C4-2B (cell line): ENCODE results near the gene OR12D1.

Experiments used
- H3K27ac ChIP-seq: fragments of 450-650 bp; 2 replicates; pipeline ENCODE4 v1.5.1; 2017
- ZFX ChIP-seq: fragments of 450-650 bp; IDR thresholded peaks from 2 replicates; pipeline ENCODE4 v1.6.1; 2017
- TF ChIP-seq, protein P1 (sequence below): fragments of 450-650 bp; conservative IDR thresholded peaks from 2 replicates; pipeline ENCODE4 v1.5.1; 2017; ENCODE audit warnings: mild to moderate bottlenecking

Gene OR12D1

DNA sequence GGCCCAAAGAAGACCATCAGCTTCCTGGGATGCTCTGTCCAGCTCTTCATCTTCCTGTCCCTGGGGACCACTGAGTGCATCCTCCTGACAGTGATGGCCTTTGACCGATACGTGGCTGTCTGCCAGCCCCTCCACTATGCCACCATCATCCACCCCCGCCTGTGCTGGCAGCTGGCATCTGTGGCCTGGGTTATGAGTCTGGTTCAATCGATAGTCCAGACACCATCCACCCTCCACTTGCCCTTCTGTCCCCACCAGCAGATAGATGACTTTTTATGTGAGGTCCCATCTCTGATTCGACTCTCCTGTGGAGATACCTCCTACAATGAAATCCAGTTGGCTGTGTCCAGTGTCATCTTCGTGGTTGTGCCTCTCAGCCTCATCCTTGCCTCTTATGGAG lies 47.3 kb downstream of the OR12D1 start:
- TF ChIP-seq, protein P1, sequence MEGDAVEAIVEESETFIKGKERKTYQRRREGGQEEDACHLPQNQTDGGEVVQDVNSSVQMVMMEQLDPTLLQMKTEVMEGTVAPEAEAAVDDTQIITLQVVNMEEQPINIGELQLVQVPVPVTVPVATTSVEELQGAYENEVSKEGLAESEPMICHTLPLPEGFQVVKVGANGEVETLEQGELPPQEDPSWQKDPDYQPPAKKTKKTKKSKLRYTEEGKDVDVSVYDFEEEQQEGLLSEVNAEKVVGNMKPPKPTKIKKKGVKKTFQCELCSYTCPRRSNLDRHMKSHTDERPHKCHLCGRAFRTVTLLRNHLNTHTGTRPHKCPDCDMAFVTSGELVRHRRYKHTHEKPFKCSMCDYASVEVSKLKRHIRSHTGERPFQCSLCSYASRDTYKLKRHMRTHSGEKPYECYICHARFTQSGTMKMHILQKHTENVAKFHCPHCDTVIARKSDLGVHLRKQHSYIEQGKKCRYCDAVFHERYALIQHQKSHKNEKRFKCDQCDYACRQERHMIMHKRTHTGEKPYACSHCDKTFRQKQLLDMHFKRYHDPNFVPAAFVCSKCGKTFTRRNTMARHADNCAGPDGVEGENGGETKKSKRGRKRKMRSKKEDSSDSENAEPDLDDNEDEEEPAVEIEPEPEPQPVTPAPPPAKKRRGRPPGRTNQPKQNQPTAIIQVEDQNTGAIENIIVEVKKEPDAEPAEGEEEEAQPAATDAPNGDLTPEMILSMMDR, result no peak
- TF ChIP-seq ZFX, result no peak
- H3K27ac ChIP-seq, result no peak overlapping the region

DNA sequence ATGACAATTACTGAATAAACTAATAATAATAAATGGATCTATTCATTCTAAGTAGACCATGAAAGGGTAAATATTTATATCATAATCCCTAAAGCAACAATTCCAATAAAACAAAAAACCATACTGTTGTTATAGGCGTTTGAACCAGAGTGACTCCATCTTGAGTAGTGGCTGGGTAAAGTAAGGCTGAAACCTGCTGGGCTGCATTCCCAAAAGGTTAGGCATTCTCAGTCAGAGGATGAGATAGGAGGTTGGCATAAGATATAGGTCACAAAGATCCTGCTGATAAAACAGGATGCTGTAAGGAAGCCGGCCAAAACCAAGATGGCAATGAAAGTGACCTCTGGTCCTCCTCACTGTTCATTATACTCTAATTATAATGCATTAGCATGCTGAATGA lies 50.6 kb downstream of the OR12D1 start:
- no peak for TF ChIP-seq ZFX
- TF ChIP-seq, protein P1, result no peak

DNA sequence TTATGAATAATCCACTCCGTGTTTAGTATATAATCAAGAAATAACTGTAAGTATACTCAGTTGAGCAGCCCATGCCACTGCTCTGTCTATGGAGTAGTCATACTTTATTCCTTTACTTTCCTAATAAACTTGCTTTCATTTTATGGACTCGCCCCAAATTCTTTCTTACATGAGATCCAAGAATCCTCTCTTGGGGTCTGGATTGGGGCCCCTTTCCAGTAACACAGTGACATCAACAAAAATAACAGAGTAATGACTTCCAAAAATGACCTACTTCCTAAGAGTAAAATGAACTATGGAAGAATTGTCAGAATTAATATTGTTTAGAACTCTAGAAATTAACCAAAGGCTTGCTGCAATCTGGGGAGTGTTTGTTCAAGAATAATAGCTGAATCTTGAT lies 51.1 kb downstream of the OR12D1 start:
- no peak overlapping the region for H3K27ac ChIP-seq
- TF ChIP-seq, protein P1, result no peak
- TF ChIP-seq ZFX, result no peak

More for the DNA sequence above, 50.6 kb downstream of the OR12D1 start:
- H3K27ac ChIP-seq, result no peak overlapping the region

DNA sequence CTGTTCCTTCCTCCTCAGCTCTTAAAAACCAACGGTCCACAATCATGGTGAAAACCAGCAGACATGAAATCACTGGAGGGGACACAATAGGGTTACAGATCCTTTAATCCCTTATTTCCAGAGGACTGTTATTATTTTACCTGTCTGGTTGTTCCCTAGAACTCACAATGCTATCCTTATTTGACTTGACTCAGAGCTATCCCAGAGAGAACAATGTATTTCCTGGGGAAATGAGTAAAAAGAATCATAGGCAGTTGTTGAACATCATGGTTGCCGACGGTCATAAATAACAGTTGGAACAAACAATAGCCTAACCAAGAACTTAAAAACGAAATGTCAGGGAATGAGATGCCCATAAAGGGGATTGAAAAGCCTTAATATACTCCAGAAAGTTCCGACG lies 51.5 kb downstream of the OR12D1 start:
- TF ChIP-seq, protein P1, result no peak
- TF ChIP-seq ZFX, result no peak
- no peak overlapping the region for H3K27ac ChIP-seq
